Camera-type eye (tissue), 1 donor: ENCODE measurements around the gene HOMER3. TPM values are rescaled to one million over a fixed set of nuclear protein-coding genes. Genes with fewer than 3 reads are reported as not detected.

Source experiments
- total RNA-seq: library from RNA; depleted of rRNA; stranded (reverse); fragments of >200 nt; gene quantifications from one replicate; pipeline ENCODE4 v1.2.3, GENCODE V29; 2014

The HOMER3 gene
- 27.1 TPM for total RNA-seq

GRCh38 chr19:18940769-18941627 lies at the start of gene HOMER3:
Gene HOMER3 (minus strand): TSS chr19:18941217. CDS start chr19:18938982, 2,235 bp downstream.

GRCh38 chr19:18919086-18919899 lies 21.7 kb downstream of the HOMER3 start, which contains the start of the genes COPE and DDX49:
Gene COPE (minus strand): TSS chr19:18919387. CDS start chr19:18919348, 39 bp downstream.
Gene DDX49 (plus strand): TSS chr19:18919715. CDS start chr19:18919742, 27 bp downstream.

GRCh38 chr19:18895824-18896341 lies 45.1 kb downstream of the HOMER3 start, which contains the start of gene CERS1:
Gene CERS1 (minus strand): TSS chr19:18896158. CDS start chr19:18896072, 86 bp downstream.

Other genes starting within 250 kb of the HOMER3 start
- gene COMP, start 149.9 kb downstream of the HOMER3 start, total RNA-seq = 0.60 TPM
- 119 TPM for gene UPF1, start 109.3 kb downstream of the HOMER3 start, total RNA-seq
- 8.6 TPM for gene CERS1, start 45.1 kb downstream of the HOMER3 start, total RNA-seq
- 103 TPM for gene COPE, start 21.8 kb downstream of the HOMER3 start, total RNA-seq
- 55.8 TPM for gene DDX49, start 21.5 kb downstream of the HOMER3 start, total RNA-seq
- 106 TPM for gene SUGP2, start 92.3 kb upstream of the HOMER3 start, total RNA-seq
- 30.1 TPM for gene ARMC6, start 92.4 kb upstream of the HOMER3 start, total RNA-seq
- 15.8 TPM for gene SLC25A42, start 122.8 kb upstream of the HOMER3 start, total RNA-seq
- gene TMEM161A, start 197.3 kb upstream of the HOMER3 start, total RNA-seq = 13.0 TPM
- gene MEF2B, start 229.0 kb upstream of the HOMER3 start, total RNA-seq = 0.33 TPM